HEK293 (cell line): ENCODE measurements around the gene ERGIC1.

Experiments
- CTCF ChIA-PET: fragments of 350-600 bp; formaldehyde crosslinking; extraction: SDS; loops from one replicate; lab custom pipeline; 2021; ENCODE audit warnings: antibody characterized with exemption; lab: Yijun Ruan, JAX
- POLR2A ChIA-PET: fragments of 300-600 bp; formaldehyde crosslinking; extraction: SDS; loops from one replicate; lab custom pipeline; 2020; ENCODE audit warnings: antibody characterized with exemption, inconsistent platforms; lab: Yijun Ruan, JAX
- H3K27ac ChIP-seq: fragments of 200-500 bp; sonication (Bioruptor generic); 2 replicates; pipeline ENCODE4 v1.5.1; 2014; ENCODE audit warnings: low read depth, low read length, control low read depth, inconsistent platforms; ENCODE audit errors: extremely low read depth
- H3K36me3 ChIP-seq, 2 experiments: fragments of 200-500 bp in 1 of 2; sonication (Bioruptor generic) in 1 of 2; 1 replicate in 1 of 2; 2 replicates in 1 of 2; pipeline ENCODE4 v1.5.1; 2014 to 2017; ENCODE audit warnings: inconsistent platforms in 2 of 2, low read length in 2 of 2; ENCODE audit not compliant: control insufficient read depth in 2 of 2, insufficient read depth in 1 of 2
- H3K4me1 ChIP-seq: fragments of 200-500 bp; sonication (Bioruptor generic); 2 replicates; pipeline ENCODE4 v1.5.1; 2014; ENCODE audit warnings: mild to moderate bottlenecking, low read length, inconsistent platforms; ENCODE audit not compliant: control insufficient read depth, insufficient read depth
- H3K4me3 ChIP-seq: 2 replicates; pipeline ENCODE4 v1.5.1; 2011; ENCODE audit warnings: low read depth, mild to moderate bottlenecking, control low read depth, low read length, moderate library complexity
- H3K9me3 ChIP-seq: fragments of 200-500 bp; sonication (Bioruptor generic); 2 replicates; pipeline ENCODE4 v1.5.1; 2014; ENCODE audit warnings: low read depth, low read length, inconsistent platforms; ENCODE audit not compliant: control insufficient read depth, insufficient read depth
- BCL11B ChIP-seq: fragments of 450-650 bp; formaldehyde crosslinking; IDR thresholded peaks from 2 replicates; pipeline ENCODE4 v1.5.1; 2016; ENCODE audit warnings: low read depth, missing biosample characterization, missing genetic modification characterization
- EGR2 ChIP-seq: fragments of 450-650 bp; formaldehyde crosslinking; IDR thresholded peaks from 2 replicates; pipeline ENCODE4 v1.5.1; 2016; ENCODE audit warnings: low read depth, missing biosample characterization, missing genetic modification characterization
- GLI2 ChIP-seq: fragments of 450-650 bp; formaldehyde crosslinking; IDR thresholded peaks from 2 replicates; pipeline ENCODE4; 2017; ENCODE audit warnings: missing biosample characterization, missing genetic modification characterization, low read depth, borderline replicate concordance
- GLI4 ChIP-seq: fragments of 450-650 bp; formaldehyde crosslinking; IDR thresholded peaks from 2 replicates; pipeline ENCODE4 v1.5.1; 2016; ENCODE audit warnings: missing biosample characterization, missing genetic modification characterization
- GLIS1 ChIP-seq: fragments of 450-650 bp; formaldehyde crosslinking; IDR thresholded peaks from 2 replicates; pipeline ENCODE4 v1.5.1; 2016; ENCODE audit warnings: missing biosample characterization, missing genetic modification characterization
- PRDM10 ChIP-seq: fragments of 450-650 bp; formaldehyde crosslinking; IDR thresholded peaks from 2 replicates; pipeline ENCODE4 v1.5.1; 2016; ENCODE audit warnings: missing biosample characterization, missing genetic modification characterization
- SP3 ChIP-seq: fragments of 450-650 bp; formaldehyde crosslinking; IDR thresholded peaks from 2 replicates; pipeline ENCODE4 v1.5.1; 2016; ENCODE audit warnings: missing biosample characterization, missing genetic modification characterization
- ZBTB20 ChIP-seq: fragments of 450-650 bp; formaldehyde crosslinking; IDR thresholded peaks from 2 replicates; pipeline ENCODE4 v1.5.1; 2016; ENCODE audit warnings: missing biosample characterization, missing genetic modification characterization
- ZBTB21 ChIP-seq: fragments of 450-650 bp; formaldehyde crosslinking; IDR thresholded peaks from 2 replicates; pipeline ENCODE4 v1.5.1; 2017; ENCODE audit warnings: missing biosample characterization, missing genetic modification characterization
- ZBTB44 ChIP-seq: fragments of 450-650 bp; IDR thresholded peaks from 2 replicates; pipeline ENCODE4 v1.5.1; 2018; ENCODE audit warnings: missing biosample characterization, mild to moderate bottlenecking, missing genetic modification characterization
- ZFP37 ChIP-seq: fragments of 450-650 bp; formaldehyde crosslinking; IDR thresholded peaks from 2 replicates; pipeline ENCODE4 v1.5.1; 2016; ENCODE audit warnings: missing biosample characterization, missing genetic modification characterization
- ZNF16 ChIP-seq: fragments of 450-650 bp; formaldehyde crosslinking; IDR thresholded peaks from 2 replicates; pipeline ENCODE4 v1.5.1; 2016; ENCODE audit warnings: low read depth, missing biosample characterization, missing genetic modification characterization
- ZNF214 ChIP-seq: fragments of 450-650 bp; formaldehyde crosslinking; IDR thresholded peaks from 2 replicates; pipeline ENCODE4 v1.5.1; 2017; ENCODE audit warnings: missing biosample characterization, mild to moderate bottlenecking, missing genetic modification characterization, borderline replicate concordance
- ZNF223 ChIP-seq: fragments of 450-650 bp; formaldehyde crosslinking; IDR thresholded peaks from 2 replicates; pipeline ENCODE4 v1.5.1; 2016; ENCODE audit warnings: missing biosample characterization, missing genetic modification characterization
- ZNF23 ChIP-seq: fragments of 450-650 bp; formaldehyde crosslinking; IDR thresholded peaks from 2 replicates; pipeline ENCODE4 v1.5.1; 2016; ENCODE audit warnings: missing biosample characterization, missing genetic modification characterization, borderline replicate concordance
- ZNF239 ChIP-seq: fragments of 450-650 bp; formaldehyde crosslinking; IDR thresholded peaks from 2 replicates; pipeline ENCODE4 v1.5.1; 2016; ENCODE audit warnings: missing biosample characterization, missing genetic modification characterization
- ZNF24 ChIP-seq: fragments of 450-650 bp; formaldehyde crosslinking; IDR thresholded peaks from 2 replicates; pipeline ENCODE4 v1.5.1; 2016; ENCODE audit warnings: missing biosample characterization, missing genetic modification characterization
- ZNF274 ChIP-seq, 2 experiments: fragments of 200-500 bp in 1 of 2; fragments of 450-650 bp in 1 of 2; sonication (Bioruptor generic) in 1 of 2; formaldehyde crosslinking in 1 of 2; IDR thresholded peaks; 2 replicates each; pipeline versions ENCODE4 v1.5.1 to v1.6.1; 2014 to 2016; ENCODE audit warnings: borderline replicate concordance in 1 of 2, inconsistent platforms in 1 of 2, low read length in 1 of 2, missing biosample characterization in 1 of 2, missing genetic modification characterization in 1 of 2
- ZNF366 ChIP-seq: fragments of 450-650 bp; formaldehyde crosslinking; conservative IDR thresholded peaks from 2 replicates; pipeline ENCODE4 v1.5.1; 2016; ENCODE audit warnings: missing biosample characterization, missing genetic modification characterization
- ZNF510 ChIP-seq: fragments of 450-650 bp; formaldehyde crosslinking; IDR thresholded peaks from 2 replicates; pipeline ENCODE4 v1.5.1; 2018; ENCODE audit warnings: mild to moderate bottlenecking, missing genetic modification characterization, missing biosample characterization; ENCODE audit not compliant: insufficient replicate concordance
- ZNF521 ChIP-seq: fragments of 450-650 bp; formaldehyde crosslinking; IDR thresholded peaks from 2 replicates; pipeline ENCODE4 v1.5.1; 2017; ENCODE audit warnings: missing biosample characterization, mild to moderate bottlenecking, missing genetic modification characterization
- ZNF544 ChIP-seq: fragments of 450-650 bp; formaldehyde crosslinking; IDR thresholded peaks from 2 replicates; pipeline ENCODE4 v1.5.0; 2017; ENCODE audit warnings: missing biosample characterization, missing genetic modification characterization
- ZNF549 ChIP-seq: fragments of 450-650 bp; IDR thresholded peaks from 2 replicates; pipeline ENCODE4 v1.5.1; 2018; ENCODE audit warnings: missing biosample characterization, missing genetic modification characterization, mild to moderate bottlenecking, inconsistent platforms, moderate library complexity
- ZNF600 ChIP-seq: fragments of 450-650 bp; formaldehyde crosslinking; IDR thresholded peaks from 2 replicates; pipeline ENCODE4 v1.5.1; 2016; ENCODE audit warnings: missing biosample characterization, missing genetic modification characterization
- ZNF629 ChIP-seq: fragments of 450-650 bp; formaldehyde crosslinking; IDR thresholded peaks from 2 replicates; pipeline ENCODE4 v1.5.1; 2017; ENCODE audit warnings: missing biosample characterization, missing genetic modification characterization
- ZNF704 ChIP-seq: fragments of 450-650 bp; formaldehyde crosslinking; IDR thresholded peaks from 2 replicates; pipeline ENCODE4 v1.5.1; 2016; ENCODE audit warnings: missing biosample characterization, missing genetic modification characterization
- ZNF707 ChIP-seq: fragments of 450-650 bp; formaldehyde crosslinking; IDR thresholded peaks from 2 replicates; pipeline ENCODE4 v1.5.1; 2016; ENCODE audit warnings: missing biosample characterization, missing genetic modification characterization
- ZNF768 ChIP-seq: fragments of 450-650 bp; formaldehyde crosslinking; IDR thresholded peaks from 2 replicates; pipeline ENCODE4 v1.5.1; 2018; ENCODE audit warnings: missing biosample characterization, mild to moderate bottlenecking, missing genetic modification characterization
- ZNF830 ChIP-seq: fragments of 450-650 bp; IDR thresholded peaks from 2 replicates; pipeline ENCODE4 v1.5.0; 2018; ENCODE audit warnings: missing biosample characterization, missing genetic modification characterization, low read depth, mild to moderate bottlenecking, moderate library complexity
- ZSCAN16 ChIP-seq: fragments of 450-650 bp; formaldehyde crosslinking; IDR thresholded peaks from 2 replicates; pipeline ENCODE4 v1.5.1; 2016; ENCODE audit warnings: missing biosample characterization, missing genetic modification characterization

ERGIC1 gene

GRCh38 chr5:172833372-172833685 lies 722 bp upstream of the ERGIC1 start (continued):
- TF ChIP-seq PRDM10 (tag by site-specific recombination): no peak
- no peak for TF ChIP-seq ZNF214 (tag by site-specific recombination)
- no peak for TF ChIP-seq GLI2
- no peak for TF ChIP-seq ZNF239 (tag by site-specific recombination)
- no peak for TF ChIP-seq ZNF510
- TF ChIP-seq GLIS1 (tag by site-specific recombination): no peak
- TF ChIP-seq ZNF704 (tag by site-specific recombination): no peak
- TF ChIP-seq ZBTB21: no peak
- TF ChIP-seq, all 188 proteins: peak for 0

- peak overlapping the region; percentile 37; the same call in 1 of the 2 replicates for H3K27ac ChIP-seq
- H3K9me3 ChIP-seq: no peaks in the 10 kb centered on the region
- ChIA-PET CTCF (interaction anchor here (0.9 to 1.5 kb wide), 4 partner anchors 40 to 98 kb away, joined by 3 to 5 read pairs (median 3); no protein-coding TSS in a partner anchor), POLR2A (interaction anchor here (1.0 to 4.8 kb wide), 2 partner anchors 63 to 65 kb away, joined by 3 to 25 read pairs; partner anchors contain the start of gene DUSP1)
- peaks cover 9% of the 10 kb centered on the region for H3K4me1 ChIP-seq
- H3K36me3 ChIP-seq: peaks cover 0 to 4% of the 10 kb centered on the region in 2 experiments; a peak in 2 of 3 replicates
- H3K4me3 ChIP-seq: peak overlapping the region; percentile 64
- TF ChIP-seq ZFP37 (tag by site-specific recombination) (no peak), ZNF629 (tag by site-specific recombination) (no peak), ZNF600 (tag by site-specific recombination) (no peak), ZNF707 (tag by site-specific recombination) (no peak), GLI4 (tag by site-specific recombination) (no peak), SP3 (tag by site-specific recombination) (peak; percentile 15; the same call in 1 of the 2 replicates), ZNF23 (no peak), ZNF830 (tag by site-specific recombination) (no peak), ZNF549 (tag by site-specific recombination) (no peak), BCL11B (tag by site-specific recombination) (no peak), ZNF223 (no peak), ZNF544 (no peak), ZNF768 (tag by site-specific recombination) (no peak), ZNF366 (tag by site-specific recombination) (no peak), ZNF521 (no peak), ZNF274 (IDR thresholded peaks at IDR 0.05; ENCODE audit: low read length) (no peak), ZNF274 (tag by site-specific recombination; IDR thresholded peaks at IDR 0.05; ENCODE audit: borderline replicate concordance) (no peak), ZBTB21 (no peak), ZSCAN16 (tag by site-specific recombination) (no peak), ZNF24 (tag by site-specific recombination) (no peak), ZBTB44 (tag by site-specific recombination) (peak; percentile 1; the same call in 1 of the 2 replicates), EGR2 (tag by site-specific recombination) (no peak), ZBTB20 (tag by site-specific recombination) (no peak), ZNF16 (tag by site-specific recombination) (no peak)
Observed at GRCh38 chr5:172834415-172835289, 601 bp downstream of the ERGIC1 start.
